GM12878 (cell line): ENCODE results near the gene FCHSD2. TPM values are rescaled to one million over a fixed set of nuclear protein-coding genes. Genes with fewer than 3 reads are reported as not detected.

Source experiments
- BCL11A ChIP-seq: IDR thresholded peaks from 2 replicates; pipeline ENCODE4 v1.6.1; 2011; ENCODE audit warnings: low read depth, low read length
- CHD1 ChIP-seq: IDR thresholded peaks from 2 replicates; pipeline ENCODE4 v1.6.1; 2012; ENCODE audit warnings: low read depth, low read length, improper control_type of control experiment
- EED ChIP-seq: sonication (generic); IDR thresholded peaks from 2 replicates; pipeline ENCODE4 v1.6.1; 2016; ENCODE audit warnings: antibody characterized with exemption, low read depth
- FOS ChIP-seq: IDR thresholded peaks from 3 replicates; pipeline ENCODE4 v1.6.1; 2011; ENCODE audit warnings: borderline replicate concordance; ENCODE audit not compliant: insufficient read length; ENCODE audit errors: extremely low read depth
- IRF4 ChIP-seq: IDR thresholded peaks from 2 replicates; pipeline ENCODE4 v1.6.1; 2011; ENCODE audit warnings: low read depth, low read length
- NKRF ChIP-seq: fragments of 450-650 bp; conservative IDR thresholded peaks from 2 replicates; pipeline ENCODE4 v1.6.1; 2017; ENCODE audit warnings: mild to moderate bottlenecking, moderate library complexity
- NRF1 ChIP-seq: conservative IDR thresholded peaks from 2 replicates; pipeline ENCODE4 v1.6.1; 2011; ENCODE audit warnings: mild to moderate bottlenecking, low read depth, low read length, improper control_type of control experiment
- SIX5 ChIP-seq: IDR thresholded peaks from 2 replicates; pipeline ENCODE4 v1.6.1; 2011; ENCODE audit warnings: mild to moderate bottlenecking, low read depth, low read length, moderate library complexity; ENCODE audit not compliant: severe bottlenecking
- USF1 ChIP-seq: IDR thresholded peaks from 2 replicates; pipeline ENCODE4 v1.6.1; 2011; ENCODE audit warnings: borderline replicate concordance, low read depth, mild to moderate bottlenecking, moderate library complexity, mixed read lengths, low read length; ENCODE audit not compliant: insufficient read depth; ENCODE audit errors: extremely low read length
- USF2 ChIP-seq: IDR thresholded peaks from 2 replicates; pipeline ENCODE4 v1.6.1; 2011; ENCODE audit warnings: low read depth, low read length, improper control_type of control experiment, borderline replicate concordance
- ZBTB4 ChIP-seq: fragments of 450-650 bp; formaldehyde crosslinking; IDR thresholded peaks from 2 replicates; pipeline ENCODE4 v1.4.0; 2022; ENCODE audit warnings: mild to moderate bottlenecking, moderate library complexity
- polyA plus RNA-seq, 11 experiments: library from polyadenylated mRNA; depleted of rRNA in 4 of 11; unstranded in 6 of 11; stranded (reverse) in 5 of 11; fragments of >200 nt; fragmentation: Nextera tagmentation in 4 of 11; fragmentation: Illumina TruSeq in 1 of 11; extraction: Ambion mirVana in 4 of 11; extraction: Trizol in 1 of 11; gene quantifications; 1 replicate in 1 of 11; 2 replicates in 10 of 11; pipeline versions ENCODE4 v1.2.1 to v1.2.3, GENCODE V29; 2011 to 2016; ENCODE audit warnings: inconsistent platforms in 2 of 11, missing spikeins in 2 of 11, low read depth in 1 of 11
- total RNA-seq, 4 experiments: library from RNA; depleted of rRNA in 3 of 4; stranded (reverse); fragments of >200 nt in 3 of 4; fragmentation: Illumina TruSeq in 1 of 4; extraction: Trizol in 1 of 4; gene quantifications; 2 replicates each; pipeline versions ENCODE4 v1.2.1 to v1.2.3, GENCODE V29; 2013 to 2021
- TF ChIP-seq, protein P1 (sequence below): fragments of 450-650 bp; formaldehyde crosslinking; IDR thresholded peaks from 2 replicates; pipeline ENCODE4 v1.4.0; 2020; ENCODE audit warnings: mild to moderate bottlenecking, moderate library complexity
- TF ChIP-seq, protein P2 (sequence below): fragments of 450-650 bp; formaldehyde crosslinking; IDR thresholded peaks from 2 replicates; pipeline ENCODE4 v1.5.0; 2022; ENCODE audit warnings: mild to moderate bottlenecking, missing genetic modification characterization

Gene FCHSD2
- total and polyA plus RNA-seq, 10 of the 15 experiments (the other 5 are each of a cell fraction or from before 2014, with no cell fraction given): 13.2 to 89.8 (median 47.8) TPM

- TF ChIP-seq USF2: no peak
- TF ChIP-seq, protein P1, sequence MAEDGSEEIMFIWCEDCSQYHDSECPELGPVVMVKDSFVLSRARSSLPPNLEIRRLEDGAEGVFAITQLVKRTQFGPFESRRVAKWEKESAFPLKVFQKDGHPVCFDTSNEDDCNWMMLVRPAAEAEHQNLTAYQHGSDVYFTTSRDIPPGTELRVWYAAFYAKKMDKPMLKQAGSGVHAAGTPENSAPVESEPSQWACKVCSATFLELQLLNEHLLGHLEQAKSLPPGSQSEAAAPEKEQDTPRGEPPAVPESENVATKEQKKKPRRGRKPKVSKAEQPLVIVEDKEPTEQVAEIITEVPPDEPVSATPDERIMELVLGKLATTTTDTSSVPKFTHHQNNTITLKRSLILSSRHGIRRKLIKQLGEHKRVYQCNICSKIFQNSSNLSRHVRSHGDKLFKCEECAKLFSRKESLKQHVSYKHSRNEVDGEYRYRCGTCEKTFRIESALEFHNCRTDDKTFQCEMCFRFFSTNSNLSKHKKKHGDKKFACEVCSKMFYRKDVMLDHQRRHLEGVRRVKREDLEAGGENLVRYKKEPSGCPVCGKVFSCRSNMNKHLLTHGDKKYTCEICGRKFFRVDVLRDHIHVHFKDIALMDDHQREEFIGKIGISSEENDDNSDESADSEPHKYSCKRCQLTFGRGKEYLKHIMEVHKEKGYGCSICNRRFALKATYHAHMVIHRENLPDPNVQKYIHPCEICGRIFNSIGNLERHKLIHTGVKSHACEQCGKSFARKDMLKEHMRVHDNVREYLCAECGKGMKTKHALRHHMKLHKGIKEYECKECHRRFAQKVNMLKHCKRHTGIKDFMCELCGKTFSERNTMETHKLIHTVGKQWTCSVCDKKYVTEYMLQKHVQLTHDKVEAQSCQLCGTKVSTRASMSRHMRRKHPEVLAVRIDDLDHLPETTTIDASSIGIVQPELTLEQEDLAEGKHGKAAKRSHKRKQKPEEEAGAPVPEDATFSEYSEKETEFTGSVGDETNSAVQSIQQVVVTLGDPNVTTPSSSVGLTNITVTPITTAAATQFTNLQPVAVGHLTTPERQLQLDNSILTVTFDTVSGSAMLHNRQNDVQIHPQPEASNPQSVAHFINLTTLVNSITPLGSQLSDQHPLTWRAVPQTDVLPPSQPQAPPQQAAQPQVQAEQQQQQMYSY (CRISPR knock-in tag): no peak
- no peak for TF ChIP-seq SIX5
- TF ChIP-seq EED: peak; percentile 17; the same call in 1 of the 2 replicates
- TF ChIP-seq IRF4: no peak
- TF ChIP-seq NRF1: no peak
- no peak for TF ChIP-seq ZBTB4
- TF ChIP-seq NKRF: no peak; the same call in 1 of the 2 replicates
- no peak for TF ChIP-seq BCL11A
- no peak for TF ChIP-seq CHD1
- no peak for TF ChIP-seq USF1
- no peak for TF ChIP-seq FOS
- TF ChIP-seq, protein P2, sequence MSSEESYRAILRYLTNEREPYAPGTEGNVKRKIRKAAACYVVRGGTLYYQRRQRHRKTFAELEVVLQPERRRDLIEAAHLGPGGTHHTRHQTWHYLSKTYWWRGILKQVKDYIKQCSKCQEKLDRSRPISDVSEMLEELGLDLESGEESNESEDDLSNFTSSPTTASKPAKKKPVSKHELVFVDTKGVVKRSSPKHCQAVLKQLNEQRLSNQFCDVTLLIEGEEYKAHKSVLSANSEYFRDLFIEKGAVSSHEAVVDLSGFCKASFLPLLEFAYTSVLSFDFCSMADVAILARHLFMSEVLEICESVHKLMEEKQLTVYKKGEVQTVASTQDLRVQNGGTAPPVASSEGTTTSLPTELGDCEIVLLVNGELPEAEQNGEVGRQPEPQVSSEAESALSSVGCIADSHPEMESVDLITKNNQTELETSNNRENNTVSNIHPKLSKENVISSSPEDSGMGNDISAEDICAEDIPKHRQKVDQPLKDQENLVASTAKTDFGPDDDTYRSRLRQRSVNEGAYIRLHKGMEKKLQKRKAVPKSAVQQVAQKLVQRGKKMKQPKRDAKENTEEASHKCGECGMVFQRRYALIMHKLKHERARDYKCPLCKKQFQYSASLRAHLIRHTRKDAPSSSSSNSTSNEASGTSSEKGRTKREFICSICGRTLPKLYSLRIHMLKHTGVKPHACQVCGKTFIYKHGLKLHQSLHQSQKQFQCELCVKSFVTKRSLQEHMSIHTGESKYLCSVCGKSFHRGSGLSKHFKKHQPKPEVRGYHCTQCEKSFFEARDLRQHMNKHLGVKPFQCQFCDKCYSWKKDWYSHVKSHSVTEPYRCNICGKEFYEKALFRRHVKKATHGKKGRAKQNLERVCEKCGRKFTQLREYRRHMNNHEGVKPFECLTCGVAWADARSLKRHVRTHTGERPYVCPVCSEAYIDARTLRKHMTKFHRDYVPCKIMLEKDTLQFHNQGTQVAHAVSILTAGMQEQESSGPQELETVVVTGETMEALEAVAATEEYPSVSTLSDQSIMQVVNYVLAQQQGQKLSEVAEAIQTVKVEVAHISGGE (CRISPR knock-in tag): no peak
These were observed 329.0 kb downstream of the FCHSD2 start (continued) for GRCh38 chr11:72812967-72813739.
